MG63 (cell line): ENCODE data around the gene HNF4A. TPM values are rescaled to one million over a fixed set of nuclear protein-coding genes. Genes with fewer than 3 reads are reported as not detected.
A peak's percentile ranks its signal among the peaks of the same experiment; 100 is the strongest.

Experiments used
- DNase-seq: peaks from one replicate; pipeline ENCODE4 v3.0.0-alpha.2; 2020
- H3K27me3 ChIP-seq: fragments of 250-450 bp; sonication (Bioruptor Pico); 2 replicates; pipeline ENCODE4 v1.5.1; 2020; ENCODE audit warnings: mild to moderate bottlenecking, moderate library complexity
- H3K36me3 ChIP-seq: fragments of 250-450 bp; sonication (Bioruptor Pico); 2 replicates; pipeline ENCODE4 v1.5.1; 2020; ENCODE audit warnings: mild to moderate bottlenecking, moderate library complexity
- H3K4me3 ChIP-seq: fragments of 250-450 bp; sonication (Bioruptor Pico); 2 replicates; pipeline ENCODE4 v1.5.1; 2020; ENCODE audit warnings: mild to moderate bottlenecking, moderate library complexity
- H3K9me3 ChIP-seq: fragments of 250-450 bp; sonication (Bioruptor Pico); 2 replicates; pipeline ENCODE4 v1.5.1; 2020; ENCODE audit warnings: mild to moderate bottlenecking, moderate library complexity
- total RNA-seq: library from RNA; depleted of rRNA; stranded (reverse); fragments of >200 nt; shearing (Covaris generic); gene quantifications from 2 replicates; pipeline ENCODE4 v1.2.3, GENCODE V29; 2014; ENCODE audit warnings: low replicate concordance

HNF4A gene
- total RNA-seq, 1 experiment from 2014 or later: not detected

DNA sequence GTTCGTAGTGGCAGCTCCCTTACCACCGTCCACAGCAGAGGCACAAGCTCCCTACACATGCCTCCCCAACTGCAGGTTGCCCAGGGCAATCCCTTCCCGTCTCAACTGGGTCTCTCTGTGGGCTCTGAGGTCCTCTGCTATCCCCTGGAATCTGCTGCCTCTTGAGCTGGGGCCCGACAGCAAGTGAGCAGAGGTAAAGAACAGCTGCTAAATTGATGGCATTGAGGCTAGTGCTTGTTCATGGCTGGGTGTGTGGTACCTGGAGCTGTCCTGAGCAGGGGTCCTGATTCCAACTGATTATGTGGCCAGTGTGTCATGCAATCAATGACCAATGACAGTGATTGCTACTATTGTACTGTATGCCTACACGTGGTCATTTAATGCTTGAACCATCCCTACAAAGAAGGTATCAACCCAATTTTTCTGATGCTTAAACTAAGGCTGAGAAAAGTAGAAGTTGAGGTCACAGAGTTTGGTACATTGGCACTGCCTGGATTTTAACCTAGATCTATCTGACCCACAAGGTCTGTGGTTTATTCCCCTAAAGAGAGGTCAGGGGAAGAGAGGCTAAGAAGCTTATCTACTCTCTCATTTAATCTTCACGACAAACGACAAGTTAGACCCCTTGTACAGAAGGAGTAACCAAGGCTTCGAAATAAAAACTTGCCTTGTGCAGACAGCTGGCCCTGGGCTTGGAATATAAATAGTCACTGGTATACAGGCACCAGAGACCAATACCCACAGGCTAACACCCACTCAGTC is 41.1 kb downstream of the HNF4A start:
- Histone ChIP-seq H3K9me3 (no peaks in the 10 kb centered on the region), H3K4me3 (no peak overlapping the region), H3K36me3 (no peaks in the 10 kb centered on the region), H3K27me3 (no peaks in the 10 kb centered on the region)
- no peak for DNase-seq

DNA sequence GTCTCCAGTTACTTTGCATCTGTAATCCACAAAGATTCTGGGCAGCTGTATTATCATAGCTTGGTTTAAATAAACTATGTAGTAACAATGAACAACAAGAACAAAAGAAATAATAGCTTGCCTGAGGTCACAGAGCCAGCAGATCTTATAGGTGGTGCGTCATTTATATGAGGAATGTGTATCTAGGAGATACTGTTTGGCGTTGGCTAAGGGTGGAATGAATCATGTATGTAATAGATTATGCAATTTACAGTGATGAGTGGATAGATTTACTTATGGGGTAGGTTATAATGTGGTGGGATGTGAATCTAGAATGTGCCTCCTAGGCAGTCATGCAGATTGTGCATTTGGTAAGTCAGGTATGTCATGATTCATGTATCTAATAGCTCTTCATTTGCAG is 42.8 kb downstream of the HNF4A start:
- H3K36me3 ChIP-seq: no peaks in the 10 kb centered on the region
- H3K9me3 ChIP-seq: no peaks in the 10 kb centered on the region
- H3K27me3 ChIP-seq: no peaks in the 10 kb centered on the region
- DNase-seq: peak; percentile 43
- H3K4me3 ChIP-seq: no peak overlapping the region

DNA sequence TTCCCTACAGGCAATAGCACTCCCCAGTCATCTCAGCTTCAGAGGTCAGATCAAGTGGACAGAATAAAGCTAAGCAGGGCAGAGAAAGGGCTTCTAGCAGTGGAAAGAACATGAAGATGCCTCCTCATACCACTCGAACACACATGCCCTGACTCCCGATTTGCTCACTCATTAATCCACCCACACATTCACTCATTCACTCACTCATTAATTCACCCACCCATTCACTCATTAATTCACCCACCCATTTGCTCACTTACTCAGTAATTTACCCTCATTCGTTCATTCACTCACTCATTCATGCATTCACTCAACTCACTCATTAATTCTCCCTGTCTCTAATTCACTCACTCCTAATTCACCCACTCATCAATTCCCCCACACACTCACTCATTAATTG is 43.9 kb downstream of the HNF4A start:
- Histone ChIP-seq H3K9me3 (no peaks in the 10 kb centered on the region), H3K4me3 (no peak overlapping the region), H3K27me3 (no peaks in the 10 kb centered on the region), H3K36me3 (no peaks in the 10 kb centered on the region)
- DNase-seq: no peak

DNA sequence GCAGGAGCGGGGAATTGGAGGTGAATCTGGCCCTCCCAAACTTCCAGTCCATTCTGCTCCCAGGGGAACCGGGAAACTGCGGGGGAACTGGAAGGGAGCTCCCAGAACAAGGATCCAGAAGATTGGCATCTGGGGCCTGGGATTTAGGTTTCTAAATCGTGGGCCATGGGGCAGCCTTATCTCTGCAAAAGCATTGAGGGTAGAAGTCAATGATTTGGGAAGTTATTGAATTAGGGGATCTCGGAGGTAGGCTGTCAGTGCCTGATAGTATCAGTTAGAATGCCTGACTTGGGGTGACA is 45.1 kb downstream of the HNF4A start:
- no peak for DNase-seq
- Histone ChIP-seq H3K9me3 (no peaks in the 10 kb centered on the region), H3K4me3 (no peak overlapping the region), H3K36me3 (no peaks in the 10 kb centered on the region), H3K27me3 (no peaks in the 10 kb centered on the region)

DNA sequence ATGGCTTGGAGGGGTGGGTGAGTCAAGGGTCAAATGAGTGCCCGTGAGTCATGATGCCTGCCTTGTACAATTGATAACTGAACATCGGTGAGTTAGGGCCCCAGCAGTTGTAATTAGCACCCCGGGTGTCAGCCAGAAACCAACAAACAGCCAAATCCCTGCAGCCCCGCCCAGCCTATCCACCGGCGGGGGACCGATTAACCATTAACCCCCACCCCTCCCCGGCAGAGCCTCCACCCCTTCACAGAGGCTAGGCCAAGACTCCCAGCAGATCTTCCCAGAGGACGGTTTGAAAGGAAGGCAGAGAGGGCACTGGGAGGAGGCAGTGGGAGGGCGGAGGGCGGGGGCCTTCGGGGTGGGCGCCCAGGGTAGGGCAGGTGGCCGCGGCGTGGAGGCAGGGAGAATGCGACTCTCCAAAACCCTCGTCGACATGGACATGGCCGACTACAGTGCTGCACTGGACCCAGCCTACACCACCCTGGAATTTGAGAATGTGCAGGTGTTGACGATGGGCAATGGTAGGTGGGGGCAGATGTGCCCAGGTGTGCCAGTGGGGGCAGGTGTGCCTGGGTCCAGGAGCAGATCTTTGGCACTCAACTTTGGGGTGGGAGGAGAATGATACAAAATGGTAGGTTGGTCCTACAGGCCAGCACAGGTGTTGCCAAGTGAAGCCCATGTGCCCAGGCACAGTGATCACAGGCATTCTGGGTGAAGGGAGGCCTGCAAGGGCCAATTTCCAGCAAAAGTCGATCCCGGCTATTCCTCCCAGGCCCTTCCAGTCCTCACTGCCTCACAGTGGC is 45.7 kb downstream of the HNF4A start:
- Histone ChIP-seq H3K27me3 (no peaks in the 10 kb centered on the region), H3K9me3 (no peaks in the 10 kb centered on the region), H3K4me3 (no peak overlapping the region), H3K36me3 (no peaks in the 10 kb centered on the region)
- no peak for DNase-seq

DNA sequence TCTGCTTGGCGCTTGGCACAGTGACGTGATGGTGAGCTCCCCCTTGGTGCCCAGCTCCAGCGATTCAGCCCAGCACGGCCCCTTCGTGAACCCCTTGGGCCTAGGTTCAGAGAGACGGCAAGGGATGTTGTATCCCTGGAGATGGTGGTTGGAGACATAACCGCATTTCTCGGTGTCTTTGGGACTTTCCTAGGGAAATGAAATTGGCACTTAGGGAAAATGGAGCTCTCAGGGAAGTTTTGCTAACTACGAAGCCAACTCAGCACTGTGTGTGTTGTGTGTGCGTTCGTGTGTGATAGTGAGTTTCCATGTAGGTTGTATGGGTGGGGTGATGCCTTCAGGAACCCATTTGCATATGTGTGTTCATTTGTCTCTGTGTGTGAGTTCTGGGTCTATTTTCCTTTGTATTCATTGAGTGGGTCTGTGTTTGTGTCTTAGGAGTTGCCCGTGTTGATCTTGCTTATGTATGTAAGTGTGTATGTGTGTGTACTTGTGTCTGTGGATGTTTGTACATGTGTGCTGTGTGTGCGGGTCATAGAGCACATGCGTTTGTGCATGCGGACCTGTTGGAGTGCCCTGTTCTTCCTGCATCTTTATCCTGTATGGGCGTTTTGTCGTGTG is 46.4 kb downstream of the HNF4A start:
- no peaks in the 10 kb centered on the region for H3K36me3 ChIP-seq
- no peaks in the 10 kb centered on the region for H3K27me3 ChIP-seq
- H3K4me3 ChIP-seq: no peak overlapping the region
- no peaks in the 10 kb centered on the region for H3K9me3 ChIP-seq
- DNase-seq: no peak

DNA sequence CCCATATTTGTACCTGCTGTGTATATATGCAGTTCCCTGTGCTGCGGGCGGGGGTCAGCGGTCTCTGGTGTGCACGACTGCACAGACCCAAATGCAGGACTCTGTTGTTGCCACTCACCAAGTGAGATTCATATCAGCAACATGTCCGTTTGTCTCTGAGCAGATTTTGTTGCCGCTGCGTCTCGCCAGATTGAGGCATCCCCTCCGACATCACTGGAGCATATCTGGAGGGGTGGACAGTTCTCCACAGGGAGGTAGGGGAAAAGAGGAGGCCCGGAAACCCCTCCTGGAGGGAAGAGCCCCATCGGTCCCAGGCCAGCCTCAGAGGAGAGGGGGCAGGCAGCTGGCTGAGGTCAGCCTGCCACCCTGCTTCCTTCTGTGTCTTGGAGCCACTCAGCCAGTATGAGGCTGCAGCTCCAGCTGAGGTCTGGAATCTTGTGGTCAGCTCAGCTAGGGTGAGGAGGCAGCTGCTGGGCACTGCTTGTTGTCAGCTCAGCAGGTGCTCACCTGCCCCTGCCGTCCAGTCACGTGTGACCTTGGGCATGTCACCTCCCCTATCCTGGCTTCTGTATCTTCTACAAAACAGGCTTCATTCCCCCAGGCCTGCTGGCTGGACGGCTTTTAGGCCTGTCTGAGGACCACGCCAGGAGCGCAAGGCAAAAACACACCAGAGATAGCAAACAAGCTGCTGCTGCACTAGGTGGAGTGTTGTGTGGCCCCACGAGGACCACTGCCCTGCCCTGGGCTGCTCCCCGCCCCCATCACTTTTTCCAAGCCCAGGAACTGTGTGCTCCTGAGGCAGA is 47.1 kb downstream of the HNF4A start:
- no peaks in the 10 kb centered on the region for H3K27me3 ChIP-seq
- no peak overlapping the region for H3K4me3 ChIP-seq
- H3K9me3 ChIP-seq: no peaks in the 10 kb centered on the region
- DNase-seq: no peak
- no peaks in the 10 kb centered on the region for H3K36me3 ChIP-seq

DNA sequence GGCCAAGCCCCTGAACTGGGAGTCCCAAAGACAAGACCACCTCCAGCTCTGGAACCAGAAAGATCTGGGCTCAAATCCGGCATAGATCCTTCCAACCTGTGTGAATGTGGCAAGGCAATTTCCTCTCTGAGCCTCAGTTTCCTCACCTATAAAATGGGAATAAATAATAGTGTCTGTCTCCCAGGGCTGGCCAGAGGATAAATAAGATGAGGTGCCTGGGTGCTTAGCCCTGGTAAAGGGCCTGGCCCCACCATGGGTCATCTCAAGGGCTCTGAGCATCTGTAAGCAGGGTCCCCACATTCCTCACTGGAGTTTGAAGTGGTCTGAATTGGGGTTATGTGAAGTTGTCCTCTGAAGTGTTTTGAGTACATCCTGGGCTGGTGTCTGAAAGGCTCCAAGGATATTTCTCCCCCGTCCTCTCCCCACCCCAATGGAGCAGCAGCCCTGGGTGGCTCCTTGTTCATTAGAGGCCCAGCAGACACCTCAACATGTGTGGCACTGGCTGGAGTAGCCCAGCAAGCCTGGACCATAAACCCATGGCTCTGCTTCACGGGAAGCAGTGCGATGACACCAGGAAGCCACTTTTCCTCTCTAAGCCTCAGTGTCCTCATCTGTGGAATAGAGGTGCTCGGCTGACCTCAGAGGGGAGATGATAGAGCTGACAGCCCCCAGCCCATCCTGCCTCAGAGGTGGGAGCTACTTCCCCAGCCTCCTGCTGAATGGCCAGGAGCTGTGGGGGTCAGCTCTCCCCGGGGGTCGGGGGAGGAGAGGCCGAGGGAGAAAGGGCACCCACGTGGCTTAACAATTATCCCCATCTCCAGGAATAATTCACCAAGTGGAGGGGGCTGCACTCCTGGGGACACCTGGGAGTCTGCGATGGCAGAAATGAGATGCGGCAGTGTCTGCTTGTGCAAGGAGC is 48.0 kb downstream of the HNF4A start:
- no peak for DNase-seq
- no peak overlapping the region for H3K4me3 ChIP-seq
- no peaks in the 10 kb centered on the region for H3K9me3 ChIP-seq
- no peaks in the 10 kb centered on the region for H3K27me3 ChIP-seq
- H3K36me3 ChIP-seq: no peaks in the 10 kb centered on the region

DNA sequence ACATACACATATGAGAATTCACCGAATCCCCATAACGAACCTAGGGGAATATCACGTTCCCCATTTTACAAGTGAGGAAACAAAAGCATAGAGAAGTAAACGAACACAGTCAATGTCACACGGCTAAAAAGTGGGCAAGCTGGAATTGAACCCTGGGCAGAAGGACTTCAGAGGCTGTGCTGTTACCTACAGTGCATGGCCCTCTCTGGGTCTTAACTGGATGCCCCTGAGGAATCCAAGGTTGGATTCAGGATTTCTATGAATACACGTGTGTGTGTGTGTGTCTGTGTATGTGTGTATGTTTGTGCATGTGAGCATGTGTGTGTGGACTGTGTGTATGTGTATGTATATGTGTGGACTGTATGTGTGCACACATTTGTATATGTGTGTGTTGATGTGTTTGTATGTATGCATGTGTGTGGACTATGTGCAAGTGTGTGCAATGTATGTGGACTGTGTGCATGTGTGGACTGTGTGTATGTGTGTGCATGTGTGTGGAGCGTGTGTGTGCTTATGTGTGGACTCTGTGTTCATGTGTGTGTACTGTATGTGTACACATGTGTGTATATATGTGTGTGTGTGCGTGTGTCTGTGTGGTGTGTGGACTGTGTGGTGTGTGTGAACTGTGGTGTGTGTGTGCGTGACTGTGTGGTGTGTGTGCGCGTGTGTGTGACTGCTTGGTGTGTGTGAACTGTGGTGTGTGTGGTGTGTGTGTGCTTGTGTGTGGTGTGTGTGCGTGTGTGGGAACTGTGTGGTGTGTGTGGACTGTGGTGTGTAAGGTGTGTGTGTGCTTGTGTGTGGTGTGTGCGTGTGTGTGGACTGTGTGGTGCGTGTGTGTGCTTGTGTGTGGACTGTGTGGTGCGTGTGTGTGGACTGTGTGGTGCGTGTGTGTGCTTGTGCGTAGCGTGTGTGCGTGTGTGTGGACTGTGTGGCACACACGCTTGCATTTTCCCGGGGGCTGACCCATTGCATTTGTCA is 49.0 kb downstream of the HNF4A start:
- Histone ChIP-seq H3K36me3 (no peaks in the 10 kb centered on the region), H3K4me3 (no peak overlapping the region), H3K9me3 (no peaks in the 10 kb centered on the region), H3K27me3 (no peaks in the 10 kb centered on the region)
- DNase-seq: no peak

DNA sequence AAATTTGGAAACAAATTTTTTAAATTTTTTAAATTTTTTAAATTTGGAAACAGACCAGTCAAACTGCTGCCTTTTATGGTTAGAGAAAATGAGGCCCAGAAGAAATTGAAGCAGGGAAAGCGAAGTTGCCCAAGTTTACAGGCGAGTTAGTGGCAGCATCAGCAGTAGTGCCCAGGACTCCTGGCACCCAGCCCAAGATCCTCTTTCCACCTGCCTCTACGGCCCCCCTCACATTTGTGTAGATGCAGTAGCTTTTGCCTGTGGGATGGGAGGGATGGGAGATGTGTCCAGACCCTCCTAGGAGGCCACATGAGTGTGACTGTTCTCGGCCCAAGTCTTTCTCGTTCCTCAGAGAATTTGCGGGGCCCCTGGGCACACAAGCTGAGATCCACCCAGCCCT is 49.8 kb downstream of the HNF4A start:
- Histone ChIP-seq H3K36me3 (no peaks in the 10 kb centered on the region), H3K4me3 (no peak overlapping the region), H3K27me3 (no peaks in the 10 kb centered on the region), H3K9me3 (no peaks in the 10 kb centered on the region)
- no peak for DNase-seq

DNA sequence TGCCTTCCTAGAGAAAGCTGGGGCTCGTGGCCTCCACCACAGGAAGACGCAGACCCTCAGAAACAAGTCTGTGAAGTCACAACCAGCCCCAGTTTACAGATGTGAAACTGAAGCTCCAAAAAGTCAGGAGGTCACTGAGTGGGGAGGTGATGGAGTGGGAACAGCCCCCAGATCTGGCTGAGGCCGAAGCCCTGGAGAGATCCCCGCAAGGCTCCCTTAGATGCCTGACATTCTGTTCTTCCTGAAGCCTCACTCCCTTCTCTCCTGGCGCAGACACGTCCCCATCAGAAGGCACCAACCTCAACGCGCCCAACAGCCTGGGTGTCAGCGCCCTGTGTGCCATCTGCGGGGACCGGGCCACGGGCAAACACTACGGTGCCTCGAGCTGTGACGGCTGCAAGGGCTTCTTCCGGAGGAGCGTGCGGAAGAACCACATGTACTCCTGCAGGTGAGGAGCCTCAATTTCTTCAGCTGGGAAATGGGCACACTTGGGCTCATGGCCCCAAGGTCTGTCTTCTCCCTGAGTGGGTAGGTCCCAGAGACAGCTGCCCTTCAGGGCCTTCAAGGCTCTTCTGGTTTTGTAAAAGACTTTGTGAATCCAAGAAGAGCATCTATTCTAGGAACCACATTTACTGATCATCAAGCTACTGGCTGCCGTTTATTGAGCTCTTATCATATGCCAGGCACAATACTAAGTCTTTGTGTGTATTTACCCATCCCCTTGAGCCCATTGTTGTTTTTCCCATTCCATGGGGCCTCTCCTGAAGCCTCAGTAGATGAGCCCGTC is 50.5 kb downstream of the HNF4A start:
- no peak for DNase-seq
- H3K27me3 ChIP-seq: no peaks in the 10 kb centered on the region
- no peak overlapping the region for H3K4me3 ChIP-seq

DNA sequence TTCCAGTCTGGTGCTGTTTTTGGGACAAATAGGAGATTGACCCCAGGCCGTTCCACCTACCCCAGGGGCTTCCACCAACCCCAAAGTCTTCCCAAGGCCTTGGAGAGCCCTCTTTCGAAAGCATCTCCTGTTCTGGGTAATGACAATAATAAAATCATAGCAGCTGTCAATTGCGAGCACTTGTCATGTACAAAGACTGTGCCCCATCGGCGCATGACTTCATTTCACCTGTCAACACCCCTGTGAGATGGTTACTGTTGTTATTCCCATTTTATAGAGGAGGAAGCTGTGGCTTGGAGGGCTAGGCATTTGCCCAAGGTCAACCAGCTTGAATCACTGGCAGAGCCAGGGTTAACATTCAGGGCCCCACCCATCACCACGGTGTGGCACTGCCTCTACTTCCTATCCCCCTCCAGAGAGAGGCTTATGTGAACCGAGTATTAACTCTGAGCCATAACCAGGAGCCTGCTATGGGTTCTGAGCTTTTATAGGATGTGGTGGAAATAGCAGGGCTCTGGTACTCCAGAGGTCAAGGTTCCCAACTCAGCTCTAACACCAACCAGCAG is 51.2 kb downstream of the HNF4A start:
- no peak overlapping the region for H3K4me3 ChIP-seq
- DNase-seq: no peak
- no peaks in the 10 kb centered on the region for H3K36me3 ChIP-seq
- H3K9me3 ChIP-seq: no peaks in the 10 kb centered on the region
- H3K27me3 ChIP-seq: no peaks in the 10 kb centered on the region

More for the DNA sequence above, 50.5 kb downstream of the HNF4A start:
- Histone ChIP-seq H3K36me3 (no peaks in the 10 kb centered on the region), H3K9me3 (no peaks in the 10 kb centered on the region)

DNA sequence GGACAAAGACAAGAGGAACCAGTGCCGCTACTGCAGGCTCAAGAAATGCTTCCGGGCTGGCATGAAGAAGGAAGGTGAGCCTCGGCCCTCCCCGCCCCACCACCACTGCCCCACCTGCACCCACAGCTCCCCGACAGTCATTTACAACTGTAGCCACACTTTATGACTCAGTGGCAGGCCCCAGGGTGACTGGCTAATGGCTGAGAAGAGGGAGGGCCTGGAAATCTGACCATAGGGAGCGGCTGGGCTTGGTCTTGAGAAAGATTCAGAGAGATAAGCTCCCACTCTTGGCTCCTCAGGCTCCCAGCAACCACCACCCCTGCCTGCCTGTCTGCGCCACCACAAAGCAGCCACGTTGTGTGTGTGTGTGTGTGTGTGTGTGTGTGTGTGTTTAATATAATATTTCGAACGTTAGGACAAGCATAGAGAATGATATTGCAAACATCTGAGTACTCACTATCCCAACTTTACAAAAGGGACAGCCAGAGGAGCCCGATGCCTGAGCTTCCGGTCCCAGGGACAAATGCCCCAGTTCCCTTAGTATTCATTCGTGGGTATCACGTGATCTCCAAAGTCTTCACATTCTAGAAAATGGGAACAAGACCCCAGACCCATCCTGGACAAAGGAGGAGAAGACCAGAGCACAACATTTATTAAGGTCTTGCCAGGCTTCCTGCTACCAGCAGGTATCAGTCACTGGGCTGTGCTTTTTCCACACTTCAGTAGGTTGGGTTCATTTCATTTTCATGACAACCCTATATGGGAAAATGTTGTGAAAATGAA is 52.1 kb downstream of the HNF4A start:
- Histone ChIP-seq H3K27me3 (no peaks in the 10 kb centered on the region), H3K9me3 (no peaks in the 10 kb centered on the region), H3K36me3 (no peaks in the 10 kb centered on the region), H3K4me3 (no peak overlapping the region)
- DNase-seq: peak; percentile 69
